BJ (cell line): ENCODE results near the gene FBLIM1. TPM values are rescaled to one million over a fixed set of nuclear protein-coding genes. Genes with fewer than 3 reads are reported as not detected.

Experiments used
- CTCF ChIA-PET: fragments of 350-600 bp; formaldehyde crosslinking; extraction: SDS; loops from one replicate; lab custom pipeline; 2021; ENCODE audit warnings: antibody characterized with exemption, inconsistent platforms; lab: Yijun Ruan, JAX
- POLR2A ChIA-PET: fragments of 300-600 bp; sonication (Branson Sonifier 250); formaldehyde crosslinking; extraction: SDS; loops from one replicate; lab custom pipeline; 2021; ENCODE audit warnings: antibody characterized with exemption; lab: Charles Lee
- DNase-seq: peaks from one replicate; pipeline ENCODE4 v3.0.0-alpha.2; 2011; ENCODE audit warnings: low read depth
- H3K27me3 ChIP-seq: 2 replicates; pipeline ENCODE4 v1.6.0; 2011; ENCODE audit warnings: low read length; ENCODE audit not compliant: control insufficient read depth, insufficient read depth
- H3K36me3 ChIP-seq: 2 replicates; pipeline ENCODE4 v1.5.1; 2011; ENCODE audit warnings: low read length; ENCODE audit not compliant: control insufficient read depth, insufficient read depth
- H3K4me3 ChIP-seq: 2 replicates; pipeline ENCODE4 v1.5.1; 2011; ENCODE audit warnings: low read depth, mild to moderate bottlenecking, control low read depth, low read length
- CTCF ChIP-seq: IDR thresholded peaks from 2 replicates; pipeline ENCODE4 v1.5.1; 2011; ENCODE audit warnings: low read depth, mild to moderate bottlenecking, control low read depth, inconsistent platforms, low read length, moderate library complexity; ENCODE audit not compliant: insufficient read depth
- polyA plus RNA-seq: library from polyadenylated mRNA; depleted of rRNA; stranded (reverse); fragments of >200 nt; gene quantifications from 2 replicates; pipeline ENCODE4 v1.2.3, GENCODE V29; 2011

FBLIM1 gene
- polyA plus RNA-seq, 1 experiment: 254 TPM

GRCh38 chr1:15740924-15741850 is 17.4 kb upstream of the FBLIM1 start:
- Histone ChIP-seq H3K27me3 (no peaks in the 10 kb centered on the region), H3K36me3 (no peaks in the 10 kb centered on the region), H3K4me3 (no peak overlapping the region)
- TF ChIP-seq CTCF: peak; percentile 90
- DNase-seq: no peak
- CTCF ChIA-PET: interaction anchor here (0.6 to 9.4 kb wide), 23 partner anchors 9 to 208 kb away, joined by 3 to 104 read pairs (median 4); partner anchors contain the start of genes DDI2 and FBLIM1
- POLR2A ChIA-PET: no interaction called here

- CTCF ChIA-PET: interaction anchor here (9.4 kb wide), 1 partner anchor 148 kb away, joined by 104 read pairs; no protein-coding TSS in a partner anchor
- TF ChIP-seq CTCF: no peak
- POLR2A ChIA-PET: no interaction called here
Observed at GRCh38 chr1:15742339-15742801, 16.2 kb upstream of the FBLIM1 start, which contains the start of gene TMEM82. TMEM82 (plus strand) TSS chr1:15742499; CDS start chr1:15742560, 61 bp downstream.

GRCh38 chr1:15744122-15744679 is 14.4 kb upstream of the FBLIM1 start:
- ChIA-PET CTCF (interaction anchor here (9.4 kb wide), 1 partner anchor 150 kb away, joined by 104 read pairs; no protein-coding TSS in a partner anchor), POLR2A (no interaction called here)
- no peak overlapping the region for H3K4me3 ChIP-seq
- H3K36me3 ChIP-seq: no peaks in the 10 kb centered on the region
- DNase-seq: no peak
- H3K27me3 ChIP-seq: no peaks in the 10 kb centered on the region
- TF ChIP-seq CTCF: no peak

More at GRCh38 chr1:15742339-15742801, 16.2 kb upstream of the FBLIM1 start, which contains the start of gene TMEM82:
- Histone ChIP-seq H3K36me3 (no peaks in the 10 kb centered on the region), H3K27me3 (no peaks in the 10 kb centered on the region), H3K4me3 (no peak within 1 kb of the TSS)
- no peak for DNase-seq

- DNase-seq: no peak
Observed at GRCh38 chr1:15747378-15747777, 11.2 kb upstream of the FBLIM1 start.

More at GRCh38 chr1:15747378-15747777, 11.2 kb upstream of the FBLIM1 start:
- Histone ChIP-seq H3K27me3 (no peaks in the 10 kb centered on the region), H3K4me3 (no peak overlapping the region), H3K36me3 (no peaks in the 10 kb centered on the region)
- POLR2A ChIA-PET: no interaction called here
- TF ChIP-seq CTCF: no peak
- CTCF ChIA-PET: no interaction called here
